Stimulated activated CD8-positive, alpha-beta memory T cell treated with anti-CD3 and anti-CD28 coated beads, Interleukin-12 subunit alpha, Interleukin-12 subunit beta, amount 100 ng/mL, for 1 hour (primary cell): ENCODE results near the gene STAT3.
"Not testable (repeated sequence)": the region's sequence is repeated elsewhere in the genome, so short reads cannot be mapped to it uniquely, and the experiment has no call there.

Experiments
- DNase-seq: peaks from one replicate; pipeline ENCODE4 v3.0.0-alpha.2; 2020; ENCODE audit warnings: low read depth

Gene STAT3

GRCh38 chr17:42346481-42346880 lies 41.8 kb downstream of the STAT3 start:
- DNase-seq: no peak

GRCh38 chr17:42345396-42346073 lies 42.7 kb downstream of the STAT3 start:
- DNase-seq: no peak

GRCh38 chr17:42342242-42343008 lies 45.8 kb downstream of the STAT3 start:
- DNase-seq: no peak

- no peak for DNase-seq
Observed at GRCh38 chr17:42341568-42341967, 46.7 kb downstream of the STAT3 start.

GRCh38 chr17:42340691-42341127 lies 47.5 kb downstream of the STAT3 start:
- DNase-seq: no peak

GRCh38 chr17:42339221-42339620 lies 49.0 kb downstream of the STAT3 start:
- no peak for DNase-seq

GRCh38 chr17:42338427-42338985 lies 49.7 kb downstream of the STAT3 start:
- no peak for DNase-seq

GRCh38 chr17:42337442-42337841 lies 50.8 kb downstream of the STAT3 start:
- peak; percentile 38 for DNase-seq

- DNase-seq: no peak
Observed at GRCh38 chr17:42334677-42335076, 53.6 kb downstream of the STAT3 start.

GRCh38 chr17:42333053-42333452 lies 55.2 kb downstream of the STAT3 start:
- no peak for DNase-seq

- DNase-seq: no peak
Observed at GRCh38 chr17:42329025-42329976, 58.9 kb downstream of the STAT3 start.

- no peak for DNase-seq
Observed at GRCh38 chr17:42325026-42325425, 63.2 kb downstream of the STAT3 start.

GRCh38 chr17:42323268-42323773 lies 64.9 kb downstream of the STAT3 start:
- no peak for DNase-seq

GRCh38 chr17:42322382-42323267 lies 65.6 kb downstream of the STAT3 start:
- peak; percentile 93 for DNase-seq

- no peak for DNase-seq
Observed at GRCh38 chr17:42321555-42321954, 66.7 kb downstream of the STAT3 start.

- not testable (repeated sequence) for DNase-seq
Observed at GRCh38 chr17:42317967-42318366, 70.3 kb downstream of the STAT3 start.

GRCh38 chr17:42317266-42317845 lies 70.9 kb downstream of the STAT3 start:
- DNase-seq: no peak

GRCh38 chr17:42316755-42317154 lies 71.5 kb downstream of the STAT3 start:
- DNase-seq: no peak

GRCh38 chr17:42315402-42316156 lies 72.7 kb downstream of the STAT3 start:
- DNase-seq: no peak
